ENCODE measurements around the gene FAM20A. TPM values are rescaled to one million over a fixed set of nuclear protein-coding genes. Genes with fewer than 3 reads are reported as not detected.

FAM20A gene
- total and polyA plus RNA-seq, 4 donors, result 14.9 to 72.0 (median 58.6) TPM

DNA sequence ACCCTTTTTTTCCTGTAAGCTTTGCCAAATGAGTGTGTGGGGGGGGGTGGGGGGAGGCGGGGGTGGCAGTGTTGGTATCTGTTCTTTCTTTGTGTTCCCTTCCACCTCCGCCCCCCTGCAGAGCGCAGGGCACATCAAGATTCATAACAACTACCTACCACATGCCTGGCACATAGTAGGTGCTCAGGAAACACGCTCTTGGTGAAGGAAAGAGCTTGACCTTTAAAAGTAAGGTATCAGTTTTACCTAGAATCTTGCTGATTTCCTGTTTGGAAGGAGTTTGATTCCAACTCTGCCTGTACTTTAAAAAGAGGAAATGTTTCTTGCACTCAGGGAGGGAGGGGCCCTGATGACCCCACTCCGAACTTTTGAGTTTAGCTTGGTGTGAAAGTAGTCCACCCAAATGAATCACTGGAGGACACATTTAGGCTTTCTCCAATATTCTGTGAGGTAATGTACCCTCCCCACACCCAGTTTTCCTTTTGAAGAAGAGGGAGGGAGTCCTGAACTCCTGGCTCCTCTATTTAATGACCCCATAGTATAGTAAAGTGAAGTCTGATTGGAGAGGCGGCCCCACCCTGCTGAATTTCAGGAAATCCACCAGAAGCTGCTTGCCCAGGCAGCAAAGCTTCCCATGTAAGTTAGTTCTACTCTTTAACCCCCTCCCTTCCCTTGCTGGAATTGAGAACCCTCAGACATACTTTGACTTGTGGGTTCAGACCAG lies 560 bp upstream of the FAM20A start:
- peak overlapping the region in 1 of 3 donors; percentile 96 for H3K4me3 ChIP-seq (ENCODE audit: low read depth in 1 of 3, low read length in 3 of 3)
- DNase-seq (ENCODE audit: low spot score), result no peak
- H3K27me3 ChIP-seq (ENCODE audit: control insufficient read depth in 4 of 4, insufficient read depth in 4 of 4, low read length in 3 of 4), result no peaks in the 10 kb centered on the region
- TF ChIP-seq YY1 (IDR thresholded peaks at IDR 0.05), result no peak
- no peak for TF ChIP-seq CTCF (IDR thresholded peaks at IDR 0.05; ENCODE audit: low read depth, low read length, missing input control)
- no peak for TF ChIP-seq NR2F2 (IDR thresholded peaks at IDR 0.05)
- TF ChIP-seq HNF4G (IDR thresholded peaks at IDR 0.05), result no peak
- no peak for TF ChIP-seq ATF3 (IDR thresholded peaks at IDR 0.05)
- peak overlapping the region in 1 of 2 donors; percentile 33 for H3K9ac ChIP-seq (ENCODE audit: low read depth in 1 of 2, low read length in 2 of 2)
- no peaks in the 10 kb centered on the region for H3K9me3 ChIP-seq (ENCODE audit: control insufficient read depth in 4 of 4, low read length in 3 of 4)
- peak overlapping the region; percentile 81 to 89 for H3K27ac ChIP-seq (ENCODE audit: low read depth in 1 of 2, low read length in 2 of 2)
- WGBS, result 32% methylated on average over 6 of the region's 6 CpGs
- peaks cover 4 to 35% (median 23%) of the 10 kb centered on the region in 4 donors for H3K4me1 ChIP-seq (ENCODE audit: control insufficient read depth in 4 of 4, insufficient read depth in 4 of 4, low read length in 3 of 4)
- H3K36me3 ChIP-seq (ENCODE audit: control insufficient read depth in 4 of 4, insufficient read depth in 3 of 4, low read depth in 1 of 4, low read length in 3 of 4), result no peaks in the 10 kb centered on the region

DNA sequence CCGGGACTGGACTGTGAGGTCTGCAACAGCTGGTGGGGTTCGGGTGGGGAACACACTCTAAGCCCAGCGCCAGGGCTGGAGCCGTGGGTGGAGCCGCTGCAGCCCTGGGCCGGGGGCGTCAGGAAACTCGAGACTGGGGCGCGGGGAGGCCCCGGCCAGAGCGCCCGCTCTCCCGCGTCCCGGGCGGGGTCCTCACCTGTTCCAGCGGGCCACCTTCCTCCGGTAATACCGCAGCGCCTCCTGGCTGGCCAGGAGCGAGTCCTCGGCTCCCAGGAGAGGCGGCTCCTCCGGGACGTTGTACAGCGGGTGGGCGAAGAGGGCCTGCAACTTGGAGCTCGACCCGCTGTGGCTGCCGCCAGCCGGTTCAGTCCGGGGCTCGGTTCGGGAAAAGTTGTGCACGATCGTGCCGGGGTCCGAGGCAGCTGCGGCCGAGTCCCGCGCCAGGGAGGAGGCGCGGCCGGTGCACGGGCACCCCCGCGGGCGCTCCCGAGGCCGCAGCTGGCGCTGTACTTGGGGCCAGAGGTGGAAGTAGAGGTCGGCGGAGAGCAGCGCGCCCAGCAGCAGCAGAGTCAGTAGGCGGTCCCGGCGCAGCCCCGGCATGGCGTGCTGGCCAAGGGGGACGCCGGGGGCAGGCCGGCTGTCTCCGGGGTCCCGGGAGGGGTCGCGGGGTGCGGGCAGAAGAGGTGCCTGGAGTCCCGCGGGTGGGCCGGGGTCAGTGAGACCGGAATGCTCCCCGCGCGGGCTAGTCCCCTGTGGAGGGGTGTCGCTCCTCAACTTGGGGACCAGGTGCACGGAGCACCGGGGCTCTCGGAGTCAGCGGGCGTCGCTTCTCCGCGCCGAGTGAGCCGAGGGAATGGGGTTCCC lies 868 bp downstream of the FAM20A start:
- TF ChIP-seq RAD21 (IDR thresholded peaks at IDR 0.05), result peak; percentile 63 to 66
- peak; percentile 40 for TF ChIP-seq CTCF (IDR thresholded peaks at IDR 0.05; ENCODE audit: low read depth, low read length, missing input control)
- TF ChIP-seq, protein P1, sequence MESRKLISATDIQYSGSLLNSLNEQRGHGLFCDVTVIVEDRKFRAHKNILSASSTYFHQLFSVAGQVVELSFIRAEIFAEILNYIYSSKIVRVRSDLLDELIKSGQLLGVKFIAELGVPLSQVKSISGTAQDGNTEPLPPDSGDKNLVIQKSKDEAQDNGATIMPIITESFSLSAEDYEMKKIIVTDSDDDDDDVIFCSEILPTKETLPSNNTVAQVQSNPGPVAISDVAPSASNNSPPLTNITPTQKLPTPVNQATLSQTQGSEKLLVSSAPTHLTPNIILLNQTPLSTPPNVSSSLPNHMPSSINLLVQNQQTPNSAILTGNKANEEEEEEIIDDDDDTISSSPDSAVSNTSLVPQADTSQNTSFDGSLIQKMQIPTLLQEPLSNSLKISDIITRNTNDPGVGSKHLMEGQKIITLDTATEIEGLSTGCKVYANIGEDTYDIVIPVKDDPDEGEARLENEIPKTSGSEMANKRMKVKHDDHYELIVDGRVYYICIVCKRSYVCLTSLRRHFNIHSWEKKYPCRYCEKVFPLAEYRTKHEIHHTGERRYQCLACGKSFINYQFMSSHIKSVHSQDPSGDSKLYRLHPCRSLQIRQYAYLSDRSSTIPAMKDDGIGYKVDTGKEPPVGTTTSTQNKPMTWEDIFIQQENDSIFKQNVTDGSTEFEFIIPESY (IDR thresholded peaks at IDR 0.05), result no peak
- WGBS, result under 1% methylated on average over 88 of the region's 88 CpGs
- H3K27ac ChIP-seq (ENCODE audit: low read depth in 1 of 2, low read length in 2 of 2), result peak overlapping the region; percentile 81 to 89

More for the DNA sequence above, 868 bp downstream of the FAM20A start:
- peaks cover 10 to 37% (median 26%) of the 10 kb centered on the region in 4 donors for H3K4me1 ChIP-seq (ENCODE audit: control insufficient read depth in 4 of 4, insufficient read depth in 4 of 4, low read length in 3 of 4)
- no peaks in the 10 kb centered on the region for H3K9me3 ChIP-seq (ENCODE audit: control insufficient read depth in 4 of 4, low read length in 3 of 4)
- peak; percentile 45 for DNase-seq (ENCODE audit: low spot score)
- H3K4me3 ChIP-seq (ENCODE audit: low read depth in 1 of 3, low read length in 3 of 3), result peak overlapping the region; percentile 83 to 96 (median 91)
- no peaks in the 10 kb centered on the region for H3K36me3 ChIP-seq (ENCODE audit: control insufficient read depth in 4 of 4, insufficient read depth in 3 of 4, low read depth in 1 of 4, low read length in 3 of 4)
- H3K9ac ChIP-seq (ENCODE audit: low read depth in 1 of 2, low read length in 2 of 2), result peak overlapping the region; percentile 71 to 95
- H3K27me3 ChIP-seq (ENCODE audit: control insufficient read depth in 4 of 4, insufficient read depth in 4 of 4, low read length in 3 of 4), result no peaks in the 10 kb centered on the region
